ENCODE data around the gene RAI1. TPM values are rescaled to one million over a fixed set of nuclear protein-coding genes. Genes with fewer than 3 reads are reported as not detected.

The RAI1 gene
- total RNA-seq, 1 donor = 16.0 TPM

DNA sequence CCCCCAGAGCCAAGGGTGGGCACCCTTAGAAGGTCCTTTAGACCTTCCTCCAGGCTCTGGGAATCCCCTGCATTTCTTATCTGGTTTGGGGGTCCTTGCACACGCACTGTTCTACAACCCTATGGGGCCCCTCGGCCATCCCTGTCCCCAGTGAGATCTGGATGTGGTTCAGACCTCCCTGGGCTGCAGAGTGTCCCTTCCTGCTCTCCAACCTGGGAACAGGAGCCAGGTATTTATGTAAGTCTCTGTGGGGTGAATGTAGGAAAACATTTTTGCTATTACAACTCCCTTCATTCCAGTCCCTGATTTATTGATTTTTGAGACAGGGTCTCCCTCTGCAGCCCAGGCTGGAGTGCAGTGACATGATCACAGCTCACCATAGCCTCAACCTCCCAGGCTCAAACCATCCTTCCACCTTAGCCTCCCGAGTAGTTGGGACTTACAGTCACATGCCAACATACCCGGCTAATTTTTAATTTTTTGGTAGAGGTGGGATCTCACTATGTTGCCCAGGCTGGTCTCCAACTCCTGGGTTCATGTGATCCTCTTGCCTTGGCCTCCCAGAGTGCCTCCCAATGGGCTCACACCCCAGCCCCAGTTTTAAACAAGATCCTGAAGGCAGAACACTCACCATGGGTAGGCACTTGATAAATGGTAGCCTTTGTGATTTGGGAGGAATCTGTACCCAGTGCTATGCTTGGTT lies 61.6 kb downstream of the RAI1 start:
- TF ChIP-seq CTCF (IDR thresholded peaks at IDR 0.05; ENCODE audit: insufficient read depth, low read depth, low read length) = no peak
- DNase-seq (ENCODE audit: low read depth) = no peak

DNA sequence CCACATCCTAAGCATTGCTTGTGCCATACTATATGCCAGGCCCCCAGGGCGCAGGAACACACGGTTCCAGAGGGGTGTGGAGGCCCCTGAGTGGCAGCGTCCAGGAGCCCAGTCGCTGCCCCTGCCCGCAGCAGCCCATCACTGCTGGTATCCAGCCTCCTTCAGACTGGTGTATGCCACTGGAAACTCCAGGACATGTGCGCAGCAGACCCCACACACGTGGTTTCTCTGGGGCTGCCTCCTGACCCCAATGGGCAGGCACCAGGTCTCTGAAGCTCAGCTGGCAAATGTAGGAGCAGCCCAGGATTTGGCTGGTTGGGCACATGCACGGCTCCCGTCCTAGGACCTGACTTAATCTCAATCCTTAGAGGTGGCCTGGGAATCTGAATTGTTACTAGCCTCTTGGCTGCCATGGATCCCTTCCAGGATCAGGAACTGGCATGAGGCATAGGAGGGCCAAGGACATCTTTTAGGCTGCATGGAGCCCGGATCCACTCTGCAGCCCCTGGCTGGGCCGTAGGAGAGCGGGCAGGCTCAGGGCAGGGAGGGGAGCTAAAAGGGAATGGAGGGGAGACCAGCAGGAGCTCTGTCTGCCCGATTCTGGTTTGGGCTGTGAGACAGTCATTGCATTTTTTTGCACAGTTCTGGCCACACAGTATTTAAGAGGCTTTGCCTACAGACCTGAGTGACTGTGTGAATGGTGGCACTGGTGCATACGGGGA lies 62.3 kb downstream of the RAI1 start:
- DNase-seq (ENCODE audit: low read depth) = no peak
- no peak for TF ChIP-seq CTCF (IDR thresholded peaks at IDR 0.05; ENCODE audit: insufficient read depth, low read depth, low read length)
- no peak overlapping the region for H3K4me3 ChIP-seq (ENCODE audit: low read depth, low read length)

More for the DNA sequence above, 61.6 kb downstream of the RAI1 start:
- no peak overlapping the region for H3K4me3 ChIP-seq (ENCODE audit: low read depth, low read length)

GRCh38 chr17:17744116-17744515 lies 62.9 kb downstream of the RAI1 start:
- no peak for TF ChIP-seq CTCF (IDR thresholded peaks at IDR 0.05; ENCODE audit: insufficient read depth, low read depth, low read length)
- H3K4me3 ChIP-seq (ENCODE audit: low read depth, low read length) = no peak overlapping the region
- no peak for DNase-seq (ENCODE audit: low read depth)

GRCh38 chr17:17745476-17746455 lies 64.5 kb downstream of the RAI1 start:
- no peak for TF ChIP-seq CTCF (IDR thresholded peaks at IDR 0.05; ENCODE audit: insufficient read depth, low read depth, low read length)
- no peak overlapping the region for H3K4me3 ChIP-seq (ENCODE audit: low read depth, low read length)
- no peak for DNase-seq (ENCODE audit: low read depth)

DNA sequence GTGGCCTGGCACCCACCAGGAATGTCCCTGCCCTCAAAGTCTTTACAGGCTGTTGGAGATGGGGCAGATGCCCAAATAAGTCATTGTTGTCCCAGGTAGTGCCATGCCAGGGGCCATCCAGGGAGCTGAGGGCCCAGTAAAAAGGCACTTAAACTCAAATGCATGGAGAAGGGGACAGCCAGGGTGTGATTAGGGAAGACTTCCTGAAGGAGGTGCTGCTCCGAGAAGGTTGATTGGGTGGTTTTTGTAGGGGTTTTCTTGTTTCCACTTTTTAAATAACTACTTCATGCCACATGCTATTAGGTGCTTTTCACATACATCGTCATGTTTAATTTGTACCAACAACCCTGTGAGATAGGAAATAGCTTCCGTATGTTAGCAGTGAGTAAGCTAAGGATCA lies 66.9 kb downstream of the RAI1 start:
- H3K4me3 ChIP-seq (ENCODE audit: low read depth, low read length) = no peak overlapping the region
- no peak for DNase-seq (ENCODE audit: low read depth)
- peak; percentile 25 for TF ChIP-seq CTCF (IDR thresholded peaks at IDR 0.05; ENCODE audit: insufficient read depth, low read depth, low read length)

DNA sequence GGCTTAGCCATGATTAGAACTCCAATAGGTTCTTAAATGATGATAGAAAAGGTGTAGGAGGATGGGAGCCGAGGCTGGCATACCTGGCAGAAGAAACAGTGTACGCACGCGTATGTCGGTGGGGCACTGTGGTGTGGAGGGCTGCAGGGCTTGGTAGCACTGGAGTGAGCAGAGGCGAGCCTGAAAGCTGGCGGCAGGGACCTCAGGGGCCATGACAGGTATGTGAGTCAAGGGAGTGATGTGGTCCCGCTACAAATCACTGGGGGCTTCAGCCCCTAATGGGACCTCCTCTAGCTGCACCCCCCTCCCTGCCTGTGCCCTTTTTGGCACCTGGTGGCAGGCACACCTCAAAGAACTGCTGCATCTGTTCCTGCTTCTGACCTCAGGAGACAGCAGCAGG lies 67.3 kb downstream of the RAI1 start:
- no peak overlapping the region for H3K4me3 ChIP-seq (ENCODE audit: low read depth, low read length)
- DNase-seq (ENCODE audit: low read depth) = no peak
- no peak for TF ChIP-seq CTCF (IDR thresholded peaks at IDR 0.05; ENCODE audit: insufficient read depth, low read depth, low read length)

Measured in fibroblast of villous mesenchyme (primary cell).